PFSK-1 (cell line): ENCODE measurements around the gene PTMS.

ENCODE experiments used
- POLR2AphosphoS5 ChIP-seq: IDR thresholded peaks from 2 replicates; pipeline ENCODE4 v1.6.1; 2012; ENCODE audit warnings: low read depth, mild to moderate bottlenecking, control low read depth, low read length, moderate library complexity
- SIN3A ChIP-seq: IDR thresholded peaks from 2 replicates; pipeline ENCODE4 v1.6.1; 2012; ENCODE audit warnings: mild to moderate bottlenecking, low read length, moderate library complexity, borderline replicate concordance; ENCODE audit not compliant: insufficient read depth
- TAF1 ChIP-seq: IDR thresholded peaks from 2 replicates; pipeline ENCODE4 v1.6.1; 2012; ENCODE audit warnings: low read length, control low read depth, borderline replicate concordance; ENCODE audit not compliant: insufficient read depth
- TF ChIP-seq, protein P1 (sequence below), 2 experiments: IDR thresholded peaks; 2 replicates each; pipeline versions ENCODE4 v1.6.1 to v1.8.0; 2011 to 2012; ENCODE audit warnings: low read depth in 2 of 2, low read length in 2 of 2, control low read depth in 1 of 2, inconsistent platforms in 1 of 2, mild to moderate bottlenecking in 1 of 2, moderate library complexity in 1 of 2; ENCODE audit not compliant: insufficient read depth in 1 of 2

DNA sequence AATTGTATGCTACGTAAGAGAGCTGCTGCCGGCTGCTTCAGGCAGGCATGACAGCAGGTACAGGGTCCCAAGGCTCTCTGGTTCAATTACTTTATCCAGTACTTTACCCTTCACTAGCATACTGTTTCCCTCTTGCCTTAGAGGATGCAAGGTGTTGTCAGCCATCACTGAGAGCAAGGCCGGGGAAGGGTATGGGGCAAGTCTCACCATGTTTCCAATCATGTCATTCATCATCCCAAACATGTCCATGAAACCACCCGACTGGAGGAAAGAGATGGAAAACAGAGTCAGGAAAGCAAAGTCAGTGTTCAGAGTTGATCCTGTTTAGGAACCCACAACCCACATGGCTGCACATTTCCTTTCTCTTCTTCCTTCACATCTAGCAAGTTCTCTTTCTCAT lies 15.7 kb upstream of the PTMS start:
- TF ChIP-seq SIN3A (no peak), POLR2AphosphoS5 (no peak), TAF1 (no peak)
- TF ChIP-seq, protein P1, sequence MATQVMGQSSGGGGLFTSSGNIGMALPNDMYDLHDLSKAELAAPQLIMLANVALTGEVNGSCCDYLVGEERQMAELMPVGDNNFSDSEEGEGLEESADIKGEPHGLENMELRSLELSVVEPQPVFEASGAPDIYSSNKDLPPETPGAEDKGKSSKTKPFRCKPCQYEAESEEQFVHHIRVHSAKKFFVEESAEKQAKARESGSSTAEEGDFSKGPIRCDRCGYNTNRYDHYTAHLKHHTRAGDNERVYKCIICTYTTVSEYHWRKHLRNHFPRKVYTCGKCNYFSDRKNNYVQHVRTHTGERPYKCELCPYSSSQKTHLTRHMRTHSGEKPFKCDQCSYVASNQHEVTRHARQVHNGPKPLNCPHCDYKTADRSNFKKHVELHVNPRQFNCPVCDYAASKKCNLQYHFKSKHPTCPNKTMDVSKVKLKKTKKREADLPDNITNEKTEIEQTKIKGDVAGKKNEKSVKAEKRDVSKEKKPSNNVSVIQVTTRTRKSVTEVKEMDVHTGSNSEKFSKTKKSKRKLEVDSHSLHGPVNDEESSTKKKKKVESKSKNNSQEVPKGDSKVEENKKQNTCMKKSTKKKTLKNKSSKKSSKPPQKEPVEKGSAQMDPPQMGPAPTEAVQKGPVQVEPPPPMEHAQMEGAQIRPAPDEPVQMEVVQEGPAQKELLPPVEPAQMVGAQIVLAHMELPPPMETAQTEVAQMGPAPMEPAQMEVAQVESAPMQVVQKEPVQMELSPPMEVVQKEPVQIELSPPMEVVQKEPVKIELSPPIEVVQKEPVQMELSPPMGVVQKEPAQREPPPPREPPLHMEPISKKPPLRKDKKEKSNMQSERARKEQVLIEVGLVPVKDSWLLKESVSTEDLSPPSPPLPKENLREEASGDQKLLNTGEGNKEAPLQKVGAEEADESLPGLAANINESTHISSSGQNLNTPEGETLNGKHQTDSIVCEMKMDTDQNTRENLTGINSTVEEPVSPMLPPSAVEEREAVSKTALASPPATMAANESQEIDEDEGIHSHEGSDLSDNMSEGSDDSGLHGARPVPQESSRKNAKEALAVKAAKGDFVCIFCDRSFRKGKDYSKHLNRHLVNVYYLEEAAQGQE (IDR thresholded peaks at IDR 0.05; ENCODE audit: insufficient read depth in 1 of 2, low read depth in 2 of 2, low read length in 2 of 2): no peak
